ENCODE measurements around the gene TRMU. TPM values are rescaled to one million over a fixed set of nuclear protein-coding genes. Genes with fewer than 3 reads are reported as not detected.

Gene TRMU
- total and polyA plus RNA-seq, 5 donors from 2014 or later: 11.0 to 63.3 (median 17.1) TPM

- no peaks in the 10 kb centered on the region for H3K36me3 ChIP-seq (ENCODE audit: control insufficient read depth, insufficient read depth, low read length)
- H3K4me1 ChIP-seq (ENCODE audit: control insufficient read depth, insufficient read depth, low read length, poor library complexity, severe bottlenecking): peaks cover 8% of the 10 kb centered on the region
- H3K27ac ChIP-seq (ENCODE audit: insufficient read depth, low read length, poor library complexity, severe bottlenecking): no peak overlapping the region
- Mint-ChIP-seq H3K27me3 (peaks cover 6% of the 10 kb centered on the region), H3K27ac (no peak overlapping the region), H3K9me3 (peaks cover 0 to 11% (median 2%) of the 10 kb centered on the region in 7 donors), H3K4me3 (no peak overlapping the region), H3K36me3 (peaks cover 3% of the 10 kb centered on the region), H3K4me1 (peaks cover 0 to 16% (median 2%) of the 10 kb centered on the region in 4 donors)
- H3K27me3 ChIP-seq (ENCODE audit: control insufficient read depth, insufficient read depth, low read length): no peaks in the 10 kb centered on the region
- no peak for ATAC-seq (ENCODE audit: low read depth in 2 of 2)
- H3K9me3 ChIP-seq (ENCODE audit: control insufficient read depth in 2 of 2, low read length in 2 of 2): peaks cover 0 to 2% of the 10 kb centered on the region in 2 experiments
- no peak overlapping the region for H3K4me3 ChIP-seq (ENCODE audit: low read depth, low read length)
- DNase-seq: no peak
These were observed 41.5 kb downstream of the TRMU start for GRCh38 chr22:46376908-46377524.

- Mint-ChIP-seq H3K4me3 (no peak overlapping the region), H3K36me3 (peaks cover 3% of the 10 kb centered on the region), H3K27ac (no peak overlapping the region), H3K27me3 (peaks cover 4% of the 10 kb centered on the region), H3K9me3 (peaks cover 0 to 11% (median 2%) of the 10 kb centered on the region in 7 donors), H3K4me1 (peaks cover 0 to 15% (median 2%) of the 10 kb centered on the region in 4 donors)
- H3K4me1 ChIP-seq (ENCODE audit: control insufficient read depth, insufficient read depth, low read length, poor library complexity, severe bottlenecking): peaks cover 8% of the 10 kb centered on the region
- H3K27me3 ChIP-seq (ENCODE audit: control insufficient read depth, insufficient read depth, low read length): no peaks in the 10 kb centered on the region
- ATAC-seq (ENCODE audit: low read depth in 2 of 2) (no peak), DNase-seq (no peak)
- no peak overlapping the region for H3K27ac ChIP-seq (ENCODE audit: insufficient read depth, low read length, poor library complexity, severe bottlenecking)
- peaks cover 0 to 2% of the 10 kb centered on the region in 2 experiments for H3K9me3 ChIP-seq (ENCODE audit: control insufficient read depth in 2 of 2, low read length in 2 of 2)
- no peak overlapping the region for H3K4me3 ChIP-seq (ENCODE audit: low read depth, low read length)
- H3K36me3 ChIP-seq (ENCODE audit: control insufficient read depth, insufficient read depth, low read length): no peaks in the 10 kb centered on the region
These were observed 42.3 kb downstream of the TRMU start for GRCh38 chr22:46377525-46378425.

DNA sequence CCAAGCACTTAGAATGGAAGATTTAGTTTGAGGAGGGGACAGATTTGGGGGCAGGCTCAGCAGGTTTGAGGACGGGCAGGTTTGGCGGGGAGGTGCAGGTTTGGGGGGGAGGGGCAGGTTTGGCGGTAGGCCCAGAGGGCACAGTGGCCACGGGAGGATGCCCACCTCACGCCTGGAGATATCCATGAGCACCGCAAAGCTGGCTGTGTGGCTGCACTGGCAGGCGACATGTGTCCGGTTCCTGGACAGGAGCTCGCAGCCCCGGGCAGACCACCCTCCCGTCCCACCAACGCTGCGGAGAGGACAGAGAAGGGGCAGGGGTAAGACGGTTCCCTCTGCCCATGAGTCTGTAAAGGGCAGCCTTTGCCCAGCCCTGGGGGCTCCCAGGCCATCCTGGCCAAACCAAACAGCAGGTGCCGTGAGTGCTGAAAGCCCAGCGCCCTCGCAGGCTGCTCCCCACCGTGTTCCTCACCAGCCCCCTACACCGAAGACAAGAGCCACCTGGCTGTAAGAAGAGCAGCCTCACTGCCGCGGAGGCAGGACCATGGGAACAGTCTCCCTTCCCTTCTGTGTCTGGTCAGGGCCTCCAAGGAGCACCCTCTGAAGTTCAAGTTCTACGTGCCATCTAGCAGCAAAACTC, 43.0 kb downstream of the TRMU start:
- ATAC-seq (ENCODE audit: low read depth in 2 of 2) (no peak), DNase-seq (no peak)
- Histone ChIP-seq H3K27ac (ENCODE audit: insufficient read depth, low read length, poor library complexity, severe bottlenecking) (no peak overlapping the region), H3K4me1 (ENCODE audit: control insufficient read depth, insufficient read depth, low read length, poor library complexity, severe bottlenecking) (peaks cover 8% of the 10 kb centered on the region), H3K9me3 (ENCODE audit: control insufficient read depth in 2 of 2, low read length in 2 of 2) (peaks cover 0 to 2% of the 10 kb centered on the region in 2 experiments), H3K4me3 (ENCODE audit: low read depth, low read length) (no peak overlapping the region), H3K36me3 (ENCODE audit: control insufficient read depth, insufficient read depth, low read length) (no peaks in the 10 kb centered on the region), H3K27me3 (ENCODE audit: control insufficient read depth, insufficient read depth, low read length) (no peaks in the 10 kb centered on the region)
- no peak overlapping the region for H3K4me3 Mint-ChIP-seq
- H3K9me3 Mint-ChIP-seq: peaks cover 0 to 11% (median 2%) of the 10 kb centered on the region in 7 donors
- H3K27ac Mint-ChIP-seq: no peak overlapping the region
- H3K4me1 Mint-ChIP-seq: peaks cover 0 to 12% (median 2%) of the 10 kb centered on the region in 4 donors
- H3K36me3 Mint-ChIP-seq: peaks cover 3% of the 10 kb centered on the region
- no peaks in the 10 kb centered on the region for H3K27me3 Mint-ChIP-seq

- peaks cover 2% of the 10 kb centered on the region for H3K4me1 ChIP-seq (ENCODE audit: control insufficient read depth, insufficient read depth, low read length, poor library complexity, severe bottlenecking)
- H3K4me3 ChIP-seq (ENCODE audit: low read depth, low read length): no peak overlapping the region
- no peaks in the 10 kb centered on the region for H3K36me3 ChIP-seq (ENCODE audit: control insufficient read depth, insufficient read depth, low read length)
- DNase-seq (no peak), ATAC-seq (ENCODE audit: low read depth in 2 of 2) (no peak)
- H3K4me3 Mint-ChIP-seq: no peak overlapping the region
- peaks cover 0 to 2% of the 10 kb centered on the region in 2 experiments for H3K9me3 ChIP-seq (ENCODE audit: control insufficient read depth in 2 of 2, low read length in 2 of 2)
- H3K27me3 Mint-ChIP-seq: no peaks in the 10 kb centered on the region
- no peak overlapping the region for H3K27ac ChIP-seq (ENCODE audit: insufficient read depth, low read length, poor library complexity, severe bottlenecking)
- H3K36me3 Mint-ChIP-seq: peaks cover 3% of the 10 kb centered on the region
- H3K27me3 ChIP-seq (ENCODE audit: control insufficient read depth, insufficient read depth, low read length): no peaks in the 10 kb centered on the region
- peak overlapping the region in 1 of 3 donors; percentile 74 for H3K27ac Mint-ChIP-seq
- H3K4me1 Mint-ChIP-seq: peaks cover 0 to 6% (median under 1%) of the 10 kb centered on the region in 4 donors
- peaks cover 0 to 11% (median 2%) of the 10 kb centered on the region in 7 donors for H3K9me3 Mint-ChIP-seq
These were observed 43.8 kb downstream of the TRMU start for GRCh38 chr22:46379066-46379930.

DNA sequence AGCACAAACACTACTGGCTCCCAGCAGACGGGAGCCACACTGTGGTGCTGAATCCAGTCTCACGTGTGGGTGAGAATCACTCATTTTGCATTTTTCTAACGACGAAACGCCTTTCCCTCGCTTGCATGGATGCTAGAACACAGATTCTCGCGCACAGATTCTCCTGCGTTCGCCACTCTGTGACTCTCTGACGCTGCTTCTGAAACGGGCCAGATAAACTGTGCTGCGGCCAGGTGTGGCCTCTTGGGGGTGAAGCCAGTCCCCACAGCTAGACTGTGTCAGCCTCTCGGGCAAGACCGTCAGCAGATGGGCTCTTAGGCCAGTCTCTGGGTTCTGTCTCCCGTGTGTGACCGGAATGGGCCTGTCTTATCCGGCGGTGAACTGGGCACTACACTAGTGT, 44.6 kb downstream of the TRMU start:
- Mint-ChIP-seq H3K4me1 (peaks cover 0 to 3% (median 0%) of the 10 kb centered on the region in 4 donors), H3K27ac (peak overlapping the region in 1 of 3 donors; percentile 74)
- DNase-seq: no peak

DNA sequence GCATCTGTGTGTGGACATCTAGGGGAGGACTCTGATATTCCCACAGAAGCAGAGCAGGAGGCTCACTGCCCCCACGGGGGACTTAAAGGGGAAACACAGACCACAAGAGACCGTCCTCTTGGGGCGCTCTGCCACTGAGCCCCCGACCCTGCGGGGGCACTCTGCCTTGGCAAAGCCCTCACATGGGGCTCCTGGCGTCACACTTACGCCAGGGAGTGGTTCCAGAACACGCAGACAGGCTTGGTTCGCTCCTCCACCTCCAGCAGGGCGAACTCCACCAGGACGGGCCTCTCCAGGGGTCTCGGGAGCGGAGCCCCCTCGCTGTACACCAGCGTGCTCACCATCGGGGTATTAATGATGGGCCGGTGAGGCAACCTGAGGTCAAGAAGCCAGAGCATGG, 45.1 kb downstream of the TRMU start:
- H3K27ac Mint-ChIP-seq: no peak overlapping the region

More for the DNA sequence above, 44.6 kb downstream of the TRMU start:
- peaks cover 0 to 11% (median 2%) of the 10 kb centered on the region in 7 donors for H3K9me3 Mint-ChIP-seq
- Histone ChIP-seq H3K27ac (ENCODE audit: insufficient read depth, low read length, poor library complexity, severe bottlenecking) (no peak overlapping the region), H3K9me3 (ENCODE audit: control insufficient read depth in 2 of 2, low read length in 2 of 2) (peaks cover 0 to 2% of the 10 kb centered on the region in 2 experiments), H3K27me3 (ENCODE audit: control insufficient read depth, insufficient read depth, low read length) (no peaks in the 10 kb centered on the region), H3K36me3 (ENCODE audit: control insufficient read depth, insufficient read depth, low read length) (no peaks in the 10 kb centered on the region), H3K4me1 (ENCODE audit: control insufficient read depth, insufficient read depth, low read length, poor library complexity, severe bottlenecking) (no peaks in the 10 kb centered on the region), H3K4me3 (ENCODE audit: low read depth, low read length) (no peak overlapping the region)
- no peaks in the 10 kb centered on the region for H3K27me3 Mint-ChIP-seq
- H3K4me3 Mint-ChIP-seq: no peak overlapping the region
- peaks cover 3% of the 10 kb centered on the region for H3K36me3 Mint-ChIP-seq
- no peak for ATAC-seq (ENCODE audit: low read depth in 2 of 2)

DNA sequence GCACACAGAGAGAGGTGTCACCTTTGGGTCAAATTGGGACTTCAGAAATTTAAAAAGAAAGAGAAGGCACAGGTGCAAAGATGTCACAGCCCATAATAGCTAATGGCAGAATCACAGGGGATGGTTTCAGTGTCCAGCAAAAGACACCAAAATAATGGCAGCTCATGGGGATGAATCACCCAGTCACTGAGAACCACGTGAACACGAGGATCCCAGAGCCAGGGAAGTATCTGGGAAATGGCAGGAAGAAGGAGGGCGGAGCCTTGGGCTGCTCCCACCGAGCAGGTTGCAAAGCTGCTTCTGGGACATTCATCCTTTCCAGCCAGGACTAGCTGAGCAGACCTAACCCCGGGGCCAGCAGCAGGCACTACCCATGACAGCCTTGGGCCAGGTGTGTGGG, 45.6 kb downstream of the TRMU start:
- Histone ChIP-seq H3K4me1 (ENCODE audit: control insufficient read depth, insufficient read depth, low read length, poor library complexity, severe bottlenecking) (no peaks in the 10 kb centered on the region), H3K27me3 (ENCODE audit: control insufficient read depth, insufficient read depth, low read length) (no peaks in the 10 kb centered on the region), H3K4me3 (ENCODE audit: low read depth, low read length) (no peak overlapping the region), H3K36me3 (ENCODE audit: control insufficient read depth, insufficient read depth, low read length) (no peaks in the 10 kb centered on the region), H3K27ac (ENCODE audit: insufficient read depth, low read length, poor library complexity, severe bottlenecking) (no peak overlapping the region), H3K9me3 (ENCODE audit: control insufficient read depth in 2 of 2, low read length in 2 of 2) (peaks cover 0 to 1% of the 10 kb centered on the region in 2 experiments)
- no peak for ATAC-seq (ENCODE audit: low read depth in 2 of 2)
- H3K4me3 Mint-ChIP-seq: no peak overlapping the region
- no peaks in the 10 kb centered on the region for H3K36me3 Mint-ChIP-seq
- no peaks in the 10 kb centered on the region for H3K27me3 Mint-ChIP-seq
- DNase-seq: no peak
- H3K27ac Mint-ChIP-seq: no peak overlapping the region
- peaks cover 0 to 5% (median 0%) of the 10 kb centered on the region in 7 donors for H3K9me3 Mint-ChIP-seq
- no peaks in the 10 kb centered on the region for H3K4me1 Mint-ChIP-seq

More for the DNA sequence above, 45.1 kb downstream of the TRMU start:
- ATAC-seq (ENCODE audit: low read depth in 2 of 2): no peak
- Histone ChIP-seq H3K4me3 (ENCODE audit: low read depth, low read length) (no peak overlapping the region), H3K4me1 (ENCODE audit: control insufficient read depth, insufficient read depth, low read length, poor library complexity, severe bottlenecking) (no peaks in the 10 kb centered on the region), H3K9me3 (ENCODE audit: control insufficient read depth in 2 of 2, low read length in 2 of 2) (peaks cover 0 to 2% of the 10 kb centered on the region in 2 experiments), H3K27me3 (ENCODE audit: control insufficient read depth, insufficient read depth, low read length) (no peaks in the 10 kb centered on the region), H3K27ac (ENCODE audit: insufficient read depth, low read length, poor library complexity, severe bottlenecking) (no peak overlapping the region), H3K36me3 (ENCODE audit: control insufficient read depth, insufficient read depth, low read length) (no peaks in the 10 kb centered on the region)
- H3K9me3 Mint-ChIP-seq: peaks cover 0 to 11% (median 1%) of the 10 kb centered on the region in 7 donors
- no peaks in the 10 kb centered on the region for H3K4me1 Mint-ChIP-seq
- H3K4me3 Mint-ChIP-seq: no peak overlapping the region
- no peaks in the 10 kb centered on the region for H3K27me3 Mint-ChIP-seq
- DNase-seq: no peak
- peaks cover 3% of the 10 kb centered on the region for H3K36me3 Mint-ChIP-seq
